ENCODE results near the gene POLE.

The POLE gene, protein sequence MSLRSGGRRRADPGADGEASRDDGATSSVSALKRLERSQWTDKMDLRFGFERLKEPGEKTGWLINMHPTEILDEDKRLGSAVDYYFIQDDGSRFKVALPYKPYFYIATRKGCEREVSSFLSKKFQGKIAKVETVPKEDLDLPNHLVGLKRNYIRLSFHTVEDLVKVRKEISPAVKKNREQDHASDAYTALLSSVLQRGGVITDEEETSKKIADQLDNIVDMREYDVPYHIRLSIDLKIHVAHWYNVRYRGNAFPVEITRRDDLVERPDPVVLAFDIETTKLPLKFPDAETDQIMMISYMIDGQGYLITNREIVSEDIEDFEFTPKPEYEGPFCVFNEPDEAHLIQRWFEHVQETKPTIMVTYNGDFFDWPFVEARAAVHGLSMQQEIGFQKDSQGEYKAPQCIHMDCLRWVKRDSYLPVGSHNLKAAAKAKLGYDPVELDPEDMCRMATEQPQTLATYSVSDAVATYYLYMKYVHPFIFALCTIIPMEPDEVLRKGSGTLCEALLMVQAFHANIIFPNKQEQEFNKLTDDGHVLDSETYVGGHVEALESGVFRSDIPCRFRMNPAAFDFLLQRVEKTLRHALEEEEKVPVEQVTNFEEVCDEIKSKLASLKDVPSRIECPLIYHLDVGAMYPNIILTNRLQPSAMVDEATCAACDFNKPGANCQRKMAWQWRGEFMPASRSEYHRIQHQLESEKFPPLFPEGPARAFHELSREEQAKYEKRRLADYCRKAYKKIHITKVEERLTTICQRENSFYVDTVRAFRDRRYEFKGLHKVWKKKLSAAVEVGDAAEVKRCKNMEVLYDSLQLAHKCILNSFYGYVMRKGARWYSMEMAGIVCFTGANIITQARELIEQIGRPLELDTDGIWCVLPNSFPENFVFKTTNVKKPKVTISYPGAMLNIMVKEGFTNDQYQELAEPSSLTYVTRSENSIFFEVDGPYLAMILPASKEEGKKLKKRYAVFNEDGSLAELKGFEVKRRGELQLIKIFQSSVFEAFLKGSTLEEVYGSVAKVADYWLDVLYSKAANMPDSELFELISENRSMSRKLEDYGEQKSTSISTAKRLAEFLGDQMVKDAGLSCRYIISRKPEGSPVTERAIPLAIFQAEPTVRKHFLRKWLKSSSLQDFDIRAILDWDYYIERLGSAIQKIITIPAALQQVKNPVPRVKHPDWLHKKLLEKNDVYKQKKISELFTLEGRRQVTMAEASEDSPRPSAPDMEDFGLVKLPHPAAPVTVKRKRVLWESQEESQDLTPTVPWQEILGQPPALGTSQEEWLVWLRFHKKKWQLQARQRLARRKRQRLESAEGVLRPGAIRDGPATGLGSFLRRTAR (N-terminal part only)

GRCh38 chr12:132687211-132688164, at the start of gene POLE, which contains the start of gene PXMP2:
Gene POLE (minus strand): TSS chr12:132687342. CDS start chr12:132687315, 27 bp downstream.
Gene PXMP2 (plus strand): TSS chr12:132687587. CDS start chr12:132687671, 84 bp downstream.
- DNase-seq = peak; percentile 74

GRCh38 chr12:132736913-132737312, 49.8 kb upstream of the POLE start:
- no peak for DNase-seq

DNA sequence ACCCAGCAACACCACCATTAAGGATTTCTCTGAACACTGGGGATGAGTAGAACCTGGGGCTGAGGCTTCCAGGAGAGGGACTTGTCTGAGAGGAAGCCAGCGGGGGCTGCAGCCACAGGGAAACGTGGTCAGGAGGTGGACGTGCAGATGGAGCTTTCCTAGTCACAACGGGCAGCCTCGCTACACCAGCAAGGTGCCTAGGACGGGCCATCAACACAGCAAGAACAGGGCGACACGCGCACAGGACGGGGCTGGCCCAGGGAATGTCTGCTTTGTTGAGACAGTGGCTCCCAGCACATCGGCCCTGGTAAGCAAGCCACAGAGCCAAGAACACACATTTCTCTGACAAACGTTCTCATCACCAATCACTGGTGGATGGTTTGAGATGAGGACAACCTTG, 49.2 kb upstream of the POLE start:
- no peak for DNase-seq

GRCh38 chr12:132735496-132735895, 48.4 kb upstream of the POLE start:
- DNase-seq = no peak

DNA sequence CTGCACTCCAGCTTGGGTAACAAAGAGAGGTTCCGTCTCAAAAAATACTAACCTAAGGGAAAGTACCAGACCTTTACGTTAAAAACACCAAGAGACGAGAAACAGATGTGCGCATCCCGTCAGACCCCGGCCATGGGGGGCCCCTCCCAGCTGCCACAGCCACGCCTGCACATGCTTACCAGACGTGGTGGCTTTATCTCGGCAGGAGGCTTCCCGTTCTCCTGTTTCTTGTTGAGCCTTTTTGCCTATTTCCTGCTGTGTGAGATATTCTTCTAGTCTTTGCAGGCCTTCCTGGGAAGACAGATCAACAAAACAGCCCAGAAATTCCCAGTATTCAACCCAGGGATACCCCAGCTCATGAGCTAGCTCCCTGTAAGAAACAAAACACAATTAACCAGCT, 47.1 kb upstream of the POLE start:
- no peak for DNase-seq

GRCh38 chr12:132731574-132731973, 44.4 kb upstream of the POLE start:
- DNase-seq = no peak

DNA sequence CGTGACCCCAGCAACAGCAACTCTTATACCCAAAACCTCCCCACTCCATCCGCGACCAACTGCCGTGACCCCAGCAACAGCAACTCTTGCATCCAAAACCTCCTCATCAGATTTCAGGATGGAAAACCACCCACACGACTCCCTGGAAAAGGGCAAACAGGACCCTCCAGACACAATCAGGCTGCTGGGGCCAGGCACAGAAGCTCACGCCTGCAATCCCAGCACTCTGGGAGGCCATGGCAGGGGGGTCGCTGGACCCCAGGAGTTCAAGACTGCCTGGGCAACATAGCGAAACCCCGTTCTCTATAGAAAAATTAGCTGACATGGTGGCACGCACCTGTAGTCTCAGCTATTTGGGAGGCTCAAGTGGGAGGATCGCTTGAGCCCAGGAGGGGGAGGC, 43.2 kb upstream of the POLE start:
- no peak for DNase-seq

GRCh38 chr12:132729541-132730320, 42.6 kb upstream of the POLE start:
- DNase-seq = no peak

GRCh38 chr12:132728502-132728901, 41.4 kb upstream of the POLE start:
- no peak for DNase-seq

DNA sequence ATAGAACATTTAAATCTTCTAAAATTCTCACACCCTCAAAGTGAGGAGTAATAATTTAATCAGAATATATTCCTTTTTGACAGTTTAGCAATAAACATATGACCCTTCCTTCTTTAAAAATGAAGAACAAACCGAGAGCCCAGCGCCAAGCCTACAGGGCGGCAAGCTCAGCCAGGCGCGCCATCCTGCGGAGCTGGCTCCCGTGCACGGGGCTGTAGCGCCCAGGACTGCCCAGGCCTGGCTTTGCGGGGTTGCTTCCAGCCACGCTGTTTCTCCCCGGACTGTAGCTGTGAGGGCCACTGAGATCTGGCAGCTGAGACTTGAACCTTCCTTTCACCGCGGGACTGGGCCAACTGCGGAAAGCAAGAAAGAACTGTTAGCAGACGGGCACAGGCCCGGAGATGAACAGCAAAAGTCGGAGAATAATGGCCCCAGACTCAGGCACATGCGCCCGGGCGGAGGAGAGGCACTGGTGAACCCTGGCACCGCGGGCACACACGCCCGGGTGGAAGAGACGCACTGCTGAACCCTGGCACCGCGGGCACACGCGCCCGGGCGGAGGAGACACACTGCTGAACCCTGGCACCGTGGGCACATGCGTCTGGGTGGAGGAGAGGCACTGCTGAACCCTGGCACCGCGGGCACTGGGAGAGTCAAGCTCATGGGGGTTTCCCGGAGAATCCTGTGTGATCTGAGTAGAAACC, 40.1 kb upstream of the POLE start:
- DNase-seq = no peak

- DNase-seq = no peak
Observed at GRCh38 chr12:132726386-132726785, 39.2 kb upstream of the POLE start.

- no peak for DNase-seq
Observed at GRCh38 chr12:132724506-132725241, 37.5 kb upstream of the POLE start.

- DNase-seq = no peak
Observed at GRCh38 chr12:132723764-132724140, 36.6 kb upstream of the POLE start.

GRCh38 chr12:132723015-132723763, 36.0 kb upstream of the POLE start:
- DNase-seq = no peak

DNA sequence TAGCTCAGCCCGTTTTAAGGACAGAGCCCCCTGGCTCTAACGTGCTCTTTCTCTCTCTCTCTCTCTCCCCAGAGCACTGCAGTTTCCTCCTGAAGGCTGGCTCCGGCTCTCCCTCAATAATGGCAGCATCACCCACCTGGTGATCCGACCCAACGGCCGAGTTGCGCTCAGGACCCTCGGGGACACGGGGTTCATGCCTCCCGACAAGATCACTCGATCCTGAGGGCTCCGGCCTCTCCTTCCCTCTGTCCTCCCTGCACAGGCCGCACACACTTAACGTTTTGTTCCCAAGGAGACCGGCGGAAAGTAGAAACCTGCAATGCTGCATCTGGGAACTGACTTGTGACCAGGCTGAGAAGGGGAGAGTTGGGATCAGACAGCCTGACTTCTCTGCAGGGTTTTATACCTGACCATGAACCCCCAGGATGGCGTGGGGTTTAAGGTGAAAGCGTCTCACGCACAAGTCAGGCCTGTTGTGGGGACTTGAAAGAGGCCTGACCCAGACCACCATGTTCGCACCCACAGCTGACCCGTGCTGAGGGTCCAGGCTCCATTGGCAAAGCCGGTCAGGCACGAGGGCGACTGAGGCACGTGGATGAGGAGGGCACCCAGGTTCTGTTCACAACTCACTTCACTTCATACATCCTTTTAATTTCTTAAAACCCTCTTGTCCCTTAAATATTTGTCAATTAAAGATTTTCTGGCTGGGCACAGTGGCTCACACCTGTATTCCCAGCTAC, 33.6 kb upstream of the POLE start:
- DNase-seq = no peak

- no peak for DNase-seq
Observed at GRCh38 chr12:132719954-132720324, 32.8 kb upstream of the POLE start.

DNA sequence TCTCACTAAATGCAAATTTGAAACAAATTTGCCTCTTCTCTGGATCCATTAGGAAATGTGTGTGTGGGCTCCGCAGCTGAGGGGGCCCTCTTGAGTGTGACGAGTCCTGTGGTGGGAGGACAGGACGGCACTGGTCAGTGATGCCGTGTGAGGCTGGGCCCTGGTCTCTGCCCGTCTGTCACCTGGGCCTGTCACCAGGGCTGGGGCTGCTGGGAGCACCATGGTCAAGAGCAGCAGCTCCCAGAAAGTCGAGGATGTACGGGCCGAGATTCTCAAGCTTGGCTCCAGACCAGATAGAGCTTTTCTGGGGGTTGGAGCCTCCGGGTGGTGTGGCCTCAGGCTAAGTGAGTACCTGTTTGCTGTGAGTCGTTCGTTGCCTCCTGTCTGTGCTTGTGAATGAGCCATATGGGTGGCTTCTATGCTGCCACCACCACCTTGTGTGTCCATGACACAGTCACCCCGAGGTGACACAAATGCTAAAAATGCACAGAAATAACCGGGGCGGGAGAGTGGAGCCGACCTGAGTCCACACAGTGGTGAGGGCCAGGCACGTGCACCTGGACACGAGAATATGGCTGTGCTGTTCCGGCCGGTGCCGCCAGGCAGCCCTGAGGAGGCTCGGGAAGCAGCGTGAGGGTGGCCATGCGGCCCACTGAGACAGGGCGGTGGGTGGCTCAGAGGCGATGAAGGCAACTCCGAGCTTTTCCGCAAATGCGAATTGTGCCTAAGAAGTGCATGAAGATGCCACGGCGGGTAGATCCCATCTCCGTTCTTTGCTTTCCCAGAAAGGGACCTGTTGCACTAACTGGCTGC, 32.2 kb upstream of the POLE start:
- no peak for DNase-seq
